Retina (tissue), 1 donor: ENCODE data around the gene PLEK2.
"Not testable (repeated sequence)": the region's sequence is repeated elsewhere in the genome, so short reads cannot be mapped to it uniquely, and the experiment has no call there.

Experiments used
- DNase-seq: peaks from one replicate; pipeline ENCODE4 v3.0.0-alpha.2; 2016

The PLEK2 gene

DNA sequence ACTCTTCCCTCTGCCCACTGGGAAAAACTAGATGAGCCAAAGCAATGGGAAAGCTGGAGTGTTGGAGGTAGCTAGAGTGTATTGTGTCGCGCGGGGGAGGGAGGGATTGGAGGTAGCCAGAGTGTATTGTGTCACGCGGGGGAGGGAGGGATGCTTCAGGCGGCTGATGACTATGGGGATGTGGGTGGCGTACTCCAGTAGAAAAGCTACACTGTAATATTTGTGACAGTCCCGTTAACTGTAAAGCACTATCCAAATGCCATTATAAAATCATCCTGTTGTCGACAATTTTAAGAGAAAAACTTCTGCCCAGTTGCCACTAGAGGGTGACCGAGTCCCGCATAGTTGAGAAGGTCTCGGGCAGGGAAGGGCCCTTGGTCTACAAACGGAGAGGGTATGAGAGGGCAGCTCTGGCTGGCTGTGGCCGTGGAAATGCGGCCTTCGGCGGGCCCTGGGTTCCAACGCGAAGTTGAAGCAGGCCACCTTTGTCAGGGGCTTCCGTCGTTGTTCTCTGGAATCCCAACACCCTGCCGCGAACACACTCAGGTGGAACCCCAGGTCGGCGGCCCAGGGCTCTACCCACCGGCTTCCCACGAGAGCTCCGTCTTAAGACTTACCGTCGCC lies 15.1 kb upstream of the PLEK2 start:
- DNase-seq = peak; percentile 78

DNA sequence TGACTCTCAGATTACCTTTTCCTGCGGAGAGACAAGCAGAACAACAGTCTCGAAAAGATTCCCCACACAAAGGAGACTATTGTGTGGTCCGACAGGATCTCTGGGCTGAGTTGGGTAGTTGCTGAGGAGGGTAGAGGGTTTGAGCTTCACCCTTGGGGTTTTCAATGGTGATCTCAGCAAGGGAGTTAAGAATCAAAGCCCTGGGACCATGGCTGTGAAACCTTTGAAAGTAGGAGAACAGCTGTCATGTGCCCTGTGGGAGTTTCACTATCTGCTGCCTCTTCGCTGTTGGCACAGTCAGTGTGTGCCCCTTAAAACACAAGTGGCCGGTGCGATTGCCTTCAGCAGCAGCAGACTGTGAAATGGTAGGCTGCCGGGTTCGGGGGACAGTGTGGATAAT lies 14.2 kb upstream of the PLEK2 start:
- no peak for DNase-seq

DNA sequence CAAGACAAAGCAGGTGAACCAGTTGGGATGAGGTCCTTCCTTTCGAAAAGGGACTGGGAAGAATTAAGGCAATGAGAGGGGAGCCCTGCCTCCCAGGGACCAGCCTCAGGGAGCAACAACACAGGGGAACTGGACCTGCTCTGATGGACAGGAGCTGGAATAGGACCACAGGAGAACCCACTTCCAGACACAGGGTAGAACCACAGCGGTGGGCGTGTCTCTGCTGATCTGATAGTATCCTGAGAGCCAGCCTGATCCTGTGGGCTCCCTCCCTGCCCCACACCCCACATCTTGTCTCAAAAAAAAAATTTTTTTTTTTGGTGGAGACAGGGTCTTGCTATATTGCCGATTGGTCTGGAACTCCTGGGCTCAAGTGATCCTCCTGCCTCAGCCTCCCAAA lies 13.6 kb upstream of the PLEK2 start:
- DNase-seq = no peak

DNA sequence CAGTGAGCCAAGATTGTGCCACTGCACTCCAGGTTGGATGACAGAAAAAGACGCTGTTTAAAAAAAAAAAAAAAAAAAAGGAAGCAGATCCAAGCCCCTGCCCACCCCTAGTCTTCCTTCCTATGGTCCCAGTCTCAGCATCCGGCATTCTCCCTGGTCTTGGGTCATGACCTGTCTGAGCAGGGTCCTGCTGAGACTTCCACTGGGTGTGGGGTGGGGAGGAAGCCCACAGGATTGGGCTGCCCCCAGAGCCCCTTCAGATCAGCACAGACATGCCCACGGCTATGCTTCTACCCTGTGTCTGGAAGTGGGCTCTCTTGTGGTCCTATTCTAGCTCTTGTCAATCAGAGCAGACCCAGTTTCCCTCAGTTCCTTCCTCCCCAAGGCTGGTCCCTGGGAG lies 12.6 kb upstream of the PLEK2 start:
- no peak for DNase-seq

GRCh38 chr14:67423424-67423823 lies 11.5 kb upstream of the PLEK2 start:
- DNase-seq = no peak

DNA sequence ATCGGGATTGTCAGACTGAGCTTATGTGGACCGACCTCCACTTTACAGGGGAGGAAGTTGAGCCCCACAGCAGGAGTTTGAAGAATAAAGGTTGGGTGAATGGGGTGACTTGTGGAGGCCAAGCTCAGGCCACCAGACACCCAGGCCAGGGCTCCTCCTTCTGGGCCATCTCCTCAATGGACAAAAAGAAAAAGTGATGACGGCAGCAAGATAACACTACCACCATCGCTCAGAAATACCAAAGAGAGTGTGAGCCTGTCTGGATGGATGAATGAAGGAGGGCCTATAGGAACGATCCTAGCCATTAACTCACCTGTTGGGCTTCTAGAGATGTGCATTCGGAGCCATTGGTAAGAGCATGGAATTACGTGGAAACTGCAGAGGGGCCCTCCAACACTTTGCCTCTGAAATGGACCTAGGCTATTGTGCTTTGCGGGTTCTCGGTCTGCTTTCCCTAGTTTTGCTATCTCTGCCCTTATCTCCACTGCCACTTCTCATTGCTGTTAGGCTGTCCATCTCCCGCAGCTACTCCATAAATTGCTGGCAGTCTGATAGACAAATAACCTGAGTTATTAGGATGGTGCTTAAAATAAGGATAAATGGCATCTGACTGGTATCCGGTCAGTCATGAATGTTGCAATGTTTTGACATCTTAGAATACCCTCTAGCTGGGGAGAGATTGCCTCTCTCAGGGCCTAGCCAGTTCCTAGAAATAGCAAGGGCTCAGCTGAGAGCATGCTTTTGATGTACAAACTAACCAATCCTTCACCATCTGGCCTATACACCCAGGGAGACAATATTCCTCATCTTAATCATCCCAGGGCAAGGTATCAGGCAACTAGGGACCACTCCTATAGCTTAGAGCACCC lies 9.6 kb upstream of the PLEK2 start:
- DNase-seq = no peak

DNA sequence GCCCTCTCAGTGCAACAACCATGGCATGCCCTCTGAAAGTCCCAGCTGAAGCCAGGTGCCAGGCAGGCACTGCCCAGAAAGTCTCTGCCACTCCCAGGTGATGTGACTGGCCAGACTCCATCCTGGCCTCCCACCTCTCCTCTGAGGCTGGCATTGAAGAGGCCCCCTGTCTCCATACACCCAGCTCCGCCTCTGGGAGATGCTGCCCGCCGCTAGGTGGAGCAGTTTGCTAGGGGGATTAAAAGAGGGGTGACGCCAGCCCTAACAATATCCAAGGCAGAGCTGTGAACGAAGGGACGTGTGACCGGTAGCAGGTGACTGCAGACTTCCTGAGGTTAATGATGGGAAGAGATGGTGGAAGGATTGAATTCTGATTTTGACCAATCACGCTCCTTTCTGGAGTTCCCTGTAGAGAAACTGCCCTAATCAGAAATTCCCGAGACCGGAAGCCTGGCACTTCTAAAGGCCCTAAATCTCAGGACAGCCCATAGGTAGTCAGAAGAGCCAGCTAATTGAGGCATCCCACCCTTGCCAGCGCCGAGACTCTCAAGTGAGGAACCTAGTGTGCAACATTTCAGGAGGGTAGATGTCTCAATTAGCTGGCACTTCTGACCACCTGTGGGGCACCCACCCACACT lies 8.3 kb upstream of the PLEK2 start:
- no peak for DNase-seq

- DNase-seq = no peak
Observed at GRCh38 chr14:67418401-67419191, 6.6 kb upstream of the PLEK2 start.

- no peak for DNase-seq
Observed at GRCh38 chr14:67417633-67418032, 5.7 kb upstream of the PLEK2 start.

GRCh38 chr14:67416810-67417209 lies 4.8 kb upstream of the PLEK2 start:
- no peak for DNase-seq

DNA sequence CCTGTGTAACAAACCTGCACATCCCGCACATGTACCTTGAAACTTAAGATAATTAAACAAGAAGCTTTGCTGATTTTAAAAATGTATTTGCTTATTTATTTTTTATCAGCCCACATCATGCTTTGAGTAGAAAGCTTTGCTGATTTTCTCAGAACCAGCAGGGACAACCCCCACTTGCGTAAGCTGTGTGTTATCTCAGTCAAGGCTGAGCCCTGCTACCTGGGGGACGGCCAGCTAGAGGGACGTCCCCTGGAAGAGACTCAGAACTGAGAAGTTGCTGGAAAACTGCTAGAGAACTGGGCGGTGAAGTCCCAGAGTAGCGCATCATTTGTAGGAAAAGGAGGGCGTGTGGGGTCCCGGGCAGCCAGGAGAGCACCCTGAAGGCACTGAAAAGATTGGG lies 4.1 kb upstream of the PLEK2 start:
- no peak for DNase-seq

DNA sequence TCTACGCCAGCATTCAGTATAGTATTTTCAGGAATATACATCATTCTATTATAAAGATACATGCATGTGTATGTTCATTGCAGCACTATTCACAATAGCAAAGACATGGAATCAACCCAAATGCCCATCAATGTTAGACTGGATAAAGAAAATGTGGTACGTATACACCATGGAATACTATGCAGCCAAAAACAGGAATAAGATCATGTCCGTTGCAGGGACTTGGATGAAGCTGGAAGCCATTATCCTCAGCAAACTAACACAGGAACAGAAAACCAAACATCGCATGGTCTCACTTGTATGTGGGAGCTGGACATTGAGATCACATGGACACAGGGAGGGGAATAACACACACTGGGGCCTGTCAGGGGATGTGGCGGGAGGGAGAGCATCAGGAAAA lies 3.6 kb upstream of the PLEK2 start:
- DNase-seq = not testable (repeated sequence)

DNA sequence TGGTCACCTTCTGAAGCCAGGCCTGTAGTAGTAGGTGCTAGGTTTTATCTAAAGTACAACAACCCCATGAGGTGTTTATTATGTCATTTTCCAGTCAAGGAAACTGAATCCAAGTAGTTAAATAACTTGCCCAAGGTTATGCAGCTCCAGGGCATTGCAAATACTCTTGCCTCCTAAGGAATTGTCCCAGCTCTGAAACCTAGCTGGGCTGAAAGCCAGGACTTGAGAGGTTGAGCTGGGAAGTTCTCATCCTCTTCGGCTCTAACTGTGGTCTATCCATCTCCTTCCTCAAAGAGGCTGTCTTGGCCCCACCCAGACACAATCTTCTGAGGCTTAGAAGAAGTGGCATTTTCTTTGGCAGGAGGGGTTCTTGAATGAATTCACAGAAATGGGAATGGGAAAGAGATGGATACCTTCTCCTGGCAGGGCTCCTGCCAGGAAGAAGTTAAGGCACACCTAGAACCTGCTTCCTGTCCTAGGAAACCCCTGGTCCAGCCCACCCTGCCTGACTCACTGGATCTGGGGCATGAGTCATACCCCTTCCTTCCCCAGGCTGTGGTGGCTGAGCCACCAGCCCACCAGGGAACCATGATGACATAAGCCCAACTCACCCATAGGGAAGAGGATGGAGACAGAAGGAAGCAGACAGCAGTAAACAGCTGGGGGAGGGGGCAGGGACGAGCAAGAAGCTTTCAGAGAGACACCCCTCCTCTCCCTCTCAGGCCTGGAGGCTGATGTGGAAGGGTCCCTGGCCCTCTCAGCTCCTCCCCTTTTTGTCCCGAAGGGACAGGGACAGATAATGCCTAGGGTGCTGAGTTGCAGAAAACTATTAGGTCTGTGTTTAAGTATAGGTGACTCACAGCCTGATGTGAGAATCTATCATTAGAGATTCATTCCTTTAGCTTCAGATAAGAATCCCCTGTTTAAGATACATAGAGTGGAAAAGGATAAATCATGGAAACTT lies 2.1 kb upstream of the PLEK2 start:
- DNase-seq = no peak

- no peak for DNase-seq
Observed at GRCh38 chr14:67411370-67411769, 595 bp downstream of the PLEK2 start.

GRCh38 chr14:67410313-67410712 lies 1.7 kb downstream of the PLEK2 start:
- no peak for DNase-seq

- DNase-seq = no peak
Observed at GRCh38 chr14:67409461-67409860, 2.5 kb downstream of the PLEK2 start.

GRCh38 chr14:67408122-67408801 lies 3.7 kb downstream of the PLEK2 start:
- not testable (repeated sequence) for DNase-seq

DNA sequence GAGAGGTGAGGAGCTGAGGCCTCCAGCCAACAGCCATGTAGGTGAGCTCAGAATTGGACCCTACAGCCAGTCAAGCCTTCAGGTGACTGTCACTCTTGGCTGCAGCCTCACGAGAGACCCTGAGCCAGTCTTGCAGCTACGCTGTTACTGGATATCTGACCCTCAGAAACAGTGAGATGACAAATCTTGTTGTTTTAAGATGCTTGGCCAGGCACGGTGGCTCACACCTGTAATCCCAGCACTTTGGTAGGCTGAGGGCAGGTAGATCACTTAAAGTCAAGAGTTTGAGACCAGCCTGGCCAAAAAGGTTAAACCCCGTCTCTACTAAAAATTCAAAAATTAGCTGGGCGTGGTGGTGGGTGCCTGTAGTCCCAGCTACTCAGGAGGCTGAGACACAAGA lies 6.2 kb downstream of the PLEK2 start:
- DNase-seq = no peak

DNA sequence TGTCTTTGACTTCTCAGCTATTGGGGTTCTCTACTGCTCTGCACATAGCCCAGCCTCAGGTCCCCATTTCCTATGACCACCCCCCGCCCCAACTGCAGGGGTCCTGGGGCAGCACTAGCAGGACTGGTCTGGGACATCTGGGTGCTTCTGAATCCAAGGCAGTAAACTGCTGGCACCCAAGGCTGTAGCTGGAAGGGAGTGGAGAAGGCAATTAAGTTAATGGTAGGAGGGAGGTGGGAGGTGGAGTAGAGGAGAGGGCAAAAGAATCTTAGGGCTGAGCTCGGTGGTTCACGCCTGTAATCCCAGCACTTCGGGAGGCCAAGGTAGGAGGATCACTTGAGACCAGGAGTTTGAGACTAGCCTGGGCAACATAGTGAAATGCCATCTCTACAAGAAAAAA lies 11.5 kb downstream of the PLEK2 start:
- no peak for DNase-seq

DNA sequence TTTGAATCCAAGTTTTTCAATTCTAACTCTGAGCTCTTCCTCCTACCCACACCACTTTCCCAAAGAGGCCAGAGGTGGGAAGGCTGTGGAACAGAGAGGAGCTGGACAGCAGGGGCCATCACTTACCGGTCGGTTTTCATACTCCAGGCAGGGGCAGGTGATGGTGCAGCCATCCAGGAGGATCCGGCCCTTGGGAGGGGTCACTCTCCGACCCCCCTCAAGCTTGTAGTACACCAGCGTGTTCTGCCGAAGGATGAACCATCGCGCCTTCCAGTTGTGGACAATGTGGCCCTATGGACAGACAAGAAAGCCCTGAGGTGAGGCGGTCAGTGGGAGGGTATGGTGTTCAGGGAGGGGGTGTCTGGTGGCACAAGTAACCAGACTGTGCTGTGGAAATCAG lies 14.4 kb downstream of the PLEK2 start:
- no peak for DNase-seq

- no peak for DNase-seq
Observed at GRCh38 chr14:67396381-67396970, 15.5 kb downstream of the PLEK2 start.
